GF-D8 (cell line): ENCODE results near the gene PSMA3.
A peak's percentile ranks its signal among the peaks of the same experiment; 100 is the strongest.

Source experiments
- DNase-seq: peaks from one replicate; lab custom pipeline; 2025; lab: John Stamatoyannopoulos, UW

PSMA3 gene

DNA sequence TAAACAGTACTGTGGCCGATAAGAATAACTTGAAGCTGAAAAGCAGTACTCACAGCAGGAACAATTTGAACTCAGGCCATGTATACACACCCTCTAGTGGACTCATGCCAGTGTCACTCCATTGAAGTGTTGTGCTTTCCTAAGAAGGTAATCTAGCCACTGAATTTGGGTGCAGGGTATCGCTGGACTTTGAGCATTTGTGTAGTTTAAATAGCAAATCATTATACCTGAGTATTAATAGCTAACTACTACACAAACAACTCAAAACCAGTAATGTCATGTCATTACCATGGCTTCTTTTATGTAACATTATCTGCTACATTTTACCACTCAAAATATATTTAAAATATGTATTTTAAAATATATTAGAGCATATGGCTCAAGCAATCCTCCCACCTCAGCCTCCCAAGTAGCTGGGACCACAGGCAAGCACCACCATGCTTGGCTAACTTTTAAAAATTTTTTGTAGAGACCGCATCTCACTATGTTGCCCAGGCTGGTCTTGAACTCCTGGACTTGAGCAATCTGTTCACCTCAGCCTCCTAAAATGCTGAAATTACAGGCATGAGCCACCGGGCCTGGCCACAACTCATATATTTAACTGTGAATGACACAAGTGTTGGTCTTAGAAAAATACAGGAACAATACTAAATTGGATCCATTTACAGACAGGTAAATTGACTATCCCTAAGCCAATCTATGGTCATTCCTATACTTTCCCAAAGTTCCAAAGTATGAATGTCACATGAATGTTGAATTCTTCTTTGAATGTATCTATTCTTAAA, 28.1 kb downstream of the PSMA3 start:
- no peak for DNase-seq

DNA sequence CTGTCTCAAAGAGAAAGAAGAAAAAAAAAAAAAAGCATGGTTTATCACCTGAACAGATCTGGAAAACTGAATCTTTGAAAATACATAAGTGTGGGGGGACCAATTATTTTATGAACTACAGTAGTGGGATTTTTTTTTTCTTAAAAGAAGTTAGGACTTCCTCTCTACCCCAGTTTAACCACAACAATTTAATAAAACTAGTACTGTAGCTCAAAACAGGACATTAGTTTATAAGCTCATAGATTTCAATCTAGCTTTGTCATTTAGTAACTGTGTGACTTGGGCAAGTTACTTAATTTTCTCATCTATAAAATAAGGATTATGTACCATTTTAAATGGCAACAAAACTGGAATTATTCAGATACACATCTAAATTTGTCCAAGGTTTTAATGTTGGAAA, 30.2 kb downstream of the PSMA3 start:
- no peak for DNase-seq

DNA sequence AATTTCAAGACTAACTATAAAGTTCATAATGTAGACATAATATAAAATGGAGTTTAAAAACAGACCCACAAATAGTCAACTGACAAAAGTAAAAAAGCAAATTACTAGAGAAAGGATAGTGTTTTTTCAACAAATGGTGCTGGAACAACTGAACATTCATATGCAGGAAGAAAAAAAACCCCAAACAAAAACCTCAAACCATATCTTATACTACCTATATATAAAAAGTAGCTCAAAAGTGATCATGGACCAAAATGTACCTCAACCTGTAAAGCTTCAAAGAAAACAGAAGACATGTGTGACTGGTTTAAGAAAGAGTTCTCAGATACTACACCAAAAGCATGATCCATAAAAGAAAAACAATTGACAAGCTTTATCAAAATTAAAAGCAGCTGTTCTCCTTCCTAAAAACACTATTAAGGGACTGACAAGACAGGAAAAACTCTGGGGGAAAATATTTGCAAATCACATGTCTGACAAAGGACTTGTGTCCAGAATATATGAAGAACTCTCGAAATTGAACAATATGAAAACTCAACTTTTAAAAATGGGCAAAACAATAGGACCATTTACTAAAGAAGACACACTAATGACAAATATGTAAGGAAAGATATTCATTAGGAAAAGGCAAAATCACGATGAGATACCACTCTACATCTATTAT, 31.0 kb downstream of the PSMA3 start:
- no peak for DNase-seq

DNA sequence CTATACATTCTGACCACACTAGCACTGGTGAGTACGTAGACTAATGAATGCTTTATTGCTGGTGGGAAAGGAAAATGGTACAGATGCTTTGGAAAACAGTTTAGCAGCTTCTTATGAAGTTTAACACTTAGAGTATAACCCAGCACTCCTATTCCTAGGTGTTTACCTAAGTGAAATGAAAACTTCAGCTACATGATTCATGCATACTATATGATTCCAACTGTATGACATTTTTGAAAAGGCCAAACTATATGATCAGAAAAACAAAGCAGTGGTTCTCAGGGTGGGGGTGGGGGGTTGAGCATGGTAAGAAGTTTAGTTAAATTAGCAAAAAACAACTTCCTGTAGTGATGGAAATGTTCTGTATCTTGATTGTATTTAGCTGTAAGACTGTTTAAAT, 31.6 kb downstream of the PSMA3 start:
- DNase-seq = no peak

DNA sequence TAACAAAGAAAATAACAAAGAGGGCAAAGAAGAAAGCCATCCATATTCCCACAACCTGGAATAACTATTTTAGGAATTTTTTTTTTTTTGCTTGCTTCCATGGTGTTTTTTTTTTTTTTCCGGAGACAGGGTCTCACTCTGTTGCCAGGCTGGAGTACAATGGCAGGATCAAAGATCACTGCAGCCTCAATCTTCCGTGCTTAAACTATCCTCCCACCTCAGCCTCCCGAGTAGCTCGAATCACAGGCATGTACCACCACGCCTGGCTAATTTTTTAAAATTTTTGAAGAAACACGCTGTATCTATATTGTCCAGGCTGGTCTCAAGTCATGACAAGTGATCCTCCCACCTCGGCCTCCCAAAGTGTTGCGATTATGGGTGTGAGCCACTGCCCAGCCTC, 33.5 kb downstream of the PSMA3 start:
- no peak for DNase-seq

DNA sequence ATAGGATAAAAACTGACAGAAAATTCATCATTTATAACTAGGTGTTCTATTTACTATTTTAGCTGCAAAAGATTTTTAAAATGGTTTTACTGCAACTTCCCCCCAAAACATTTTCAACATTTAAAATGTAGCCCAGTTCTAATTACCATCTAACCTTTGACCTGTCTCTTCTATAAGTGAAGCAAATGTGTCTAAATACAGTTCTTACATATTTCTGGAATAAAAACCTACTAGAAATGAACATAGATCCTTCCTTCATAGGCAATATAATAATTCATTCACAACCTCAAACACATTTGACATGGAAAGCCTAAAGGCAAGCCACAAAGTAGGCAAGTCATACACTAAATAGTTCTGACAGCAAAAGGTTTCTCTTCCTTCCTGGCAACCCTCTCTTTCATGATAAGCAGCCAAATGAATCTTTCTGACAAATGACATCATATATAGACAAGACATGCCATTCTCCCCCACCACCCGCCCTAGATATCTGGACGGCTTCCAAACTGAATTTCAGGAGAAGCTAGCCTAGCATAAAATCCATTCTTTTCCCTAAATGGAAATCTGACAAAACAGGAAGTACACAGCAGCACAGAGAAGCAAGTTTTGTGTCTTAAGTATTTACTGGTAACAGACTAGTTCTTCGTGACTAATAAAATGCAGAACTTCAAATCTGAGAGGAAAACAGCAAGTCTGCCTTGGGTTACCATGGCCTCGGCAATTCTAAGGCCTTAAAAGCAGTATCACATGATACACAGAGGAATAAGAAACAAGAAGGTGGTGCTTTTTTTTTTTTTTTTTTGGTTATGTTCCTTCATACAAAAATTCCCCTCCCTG, 36.5 kb downstream of the PSMA3 start:
- DNase-seq = no peak

DNA sequence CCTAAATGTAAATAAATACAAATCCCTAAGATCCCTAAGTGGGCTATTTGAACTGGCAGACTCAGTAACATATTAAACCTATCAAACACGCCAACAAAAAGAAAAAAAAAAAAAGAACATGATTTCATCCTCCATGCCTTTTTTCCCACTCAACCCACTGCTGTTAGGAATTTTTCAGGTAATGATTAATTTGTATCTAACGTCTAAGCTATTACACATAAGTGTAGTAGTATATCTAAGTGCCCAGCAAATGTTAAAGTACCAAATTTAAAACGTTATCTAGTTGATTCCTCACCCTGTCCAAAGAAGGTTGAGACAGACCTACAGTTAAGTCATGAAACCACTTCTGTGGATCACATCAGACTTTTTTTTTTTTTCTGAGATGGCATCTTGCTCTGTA, 37.3 kb downstream of the PSMA3 start:
- DNase-seq = no peak

DNA sequence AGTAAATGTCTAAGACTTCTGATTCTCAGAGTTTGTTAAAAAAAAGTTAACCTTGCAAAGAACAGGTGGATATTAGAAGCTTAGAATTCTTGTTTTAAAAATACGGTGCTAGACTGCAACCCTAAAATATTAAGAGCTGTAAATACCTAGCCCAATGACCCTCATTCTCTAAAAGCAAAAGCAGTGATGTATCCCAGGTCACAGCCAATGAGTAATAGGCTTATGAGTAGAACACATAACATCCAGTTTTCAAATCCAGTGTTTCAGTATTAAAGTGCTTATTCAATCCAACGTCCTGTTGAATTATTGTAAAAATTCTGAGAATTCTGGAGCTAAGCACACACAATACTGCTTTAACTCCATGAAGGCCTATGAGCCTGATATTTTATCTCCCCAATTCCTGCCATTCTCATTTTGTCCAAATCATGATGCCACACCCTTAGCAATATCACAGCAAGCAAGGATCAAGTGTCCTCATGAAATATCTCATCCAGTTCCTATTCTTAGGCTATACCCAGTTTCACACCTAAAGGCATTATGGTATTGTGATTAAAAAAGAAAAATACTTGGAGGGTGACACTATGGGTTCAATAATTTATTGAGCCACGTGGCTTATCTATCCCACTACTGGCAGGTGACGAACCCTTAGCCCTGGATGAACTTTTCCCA, 38.4 kb downstream of the PSMA3 start:
- no peak for DNase-seq

DNA sequence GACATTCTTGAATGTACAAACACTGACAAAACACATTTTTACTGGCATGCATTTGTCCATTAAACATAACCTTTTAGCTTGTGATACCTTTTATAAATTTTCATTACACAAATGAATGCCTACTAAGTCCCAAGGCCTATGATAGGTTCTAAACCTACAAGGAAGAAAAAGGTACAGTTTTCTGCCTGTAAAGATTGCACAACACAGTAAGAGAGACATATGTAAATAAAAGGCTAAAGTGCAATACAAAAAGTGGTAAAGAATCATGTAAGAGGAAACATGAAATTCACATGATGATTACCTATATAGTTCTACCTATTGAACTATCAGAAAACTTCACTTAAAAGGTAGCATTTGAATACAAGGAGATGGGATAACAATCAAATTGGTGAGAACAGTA, 39.1 kb downstream of the PSMA3 start:
- DNase-seq = no peak

DNA sequence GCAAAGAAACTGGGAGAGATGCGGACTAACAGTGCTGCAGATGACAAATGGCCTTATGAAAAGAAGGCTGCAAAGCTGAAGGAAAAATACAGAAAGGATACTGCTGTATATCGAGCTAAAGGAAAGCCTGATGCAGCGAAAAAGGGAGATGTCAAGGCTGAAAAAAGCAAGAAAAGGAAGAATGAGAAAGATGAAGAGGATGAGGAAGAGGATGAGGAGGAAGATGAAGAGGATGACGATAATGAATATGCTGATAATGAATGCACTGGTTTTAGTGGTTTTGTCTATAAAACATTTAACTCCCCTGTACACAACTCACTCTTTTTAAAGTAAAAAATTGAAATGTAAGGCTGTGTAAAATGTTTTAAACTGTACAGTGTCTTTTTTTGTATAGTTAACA, 40.5 kb downstream of the PSMA3 start:
- no peak for DNase-seq

DNA sequence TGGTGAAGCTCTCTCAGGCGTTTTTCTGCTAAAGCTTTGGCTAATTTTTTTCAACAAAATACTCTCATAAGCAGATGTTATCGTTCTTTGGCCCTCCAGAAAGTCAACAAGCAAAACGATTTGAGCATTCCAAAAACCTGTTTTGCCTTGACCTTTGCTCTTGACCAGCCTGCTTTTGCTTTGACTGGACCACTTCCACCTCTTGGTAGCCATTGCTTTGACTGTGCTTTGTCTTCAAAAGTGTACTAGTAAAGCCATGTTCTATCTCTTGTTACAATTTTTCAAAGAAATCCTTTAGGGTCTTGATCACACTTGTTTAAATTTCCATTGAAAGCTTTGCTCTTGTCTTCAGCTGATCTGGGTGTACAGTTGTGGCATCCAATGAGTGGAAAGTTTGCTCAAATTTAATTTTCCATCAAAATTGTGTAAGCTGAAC, 43.0 kb downstream of the PSMA3 start:
- DNase-seq = no peak

DNA sequence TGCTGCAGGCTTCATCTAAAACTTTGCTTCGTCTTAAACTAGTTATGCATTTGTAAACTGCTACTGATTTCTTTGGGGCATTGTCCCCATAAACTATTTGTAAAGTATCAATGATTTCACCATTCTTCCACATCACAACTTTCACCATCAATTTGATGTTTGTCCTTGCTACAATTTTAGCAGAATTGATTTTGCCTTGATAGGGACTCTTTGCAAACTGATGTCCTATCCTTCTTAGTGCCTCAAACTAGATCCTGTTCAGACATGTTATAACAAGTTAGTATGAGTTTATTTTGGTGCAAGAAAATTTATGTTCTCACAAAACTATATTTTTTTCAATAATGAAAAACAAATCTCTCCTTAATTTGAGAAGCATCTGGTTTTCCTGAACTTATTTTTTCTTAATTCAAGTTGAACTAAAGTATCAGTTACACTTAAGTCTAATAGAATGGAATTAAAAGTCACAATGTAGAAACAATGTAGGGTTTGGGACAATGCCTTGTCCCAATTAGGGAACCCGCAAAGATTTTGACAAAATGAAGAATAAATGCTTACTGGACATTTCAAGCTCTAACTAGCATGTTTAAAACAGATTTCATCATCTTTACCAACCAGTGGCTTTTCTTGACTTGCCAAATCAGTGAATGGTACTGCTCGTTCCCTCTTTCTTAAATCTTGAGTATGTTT, 43.6 kb downstream of the PSMA3 start:
- DNase-seq = no peak

DNA sequence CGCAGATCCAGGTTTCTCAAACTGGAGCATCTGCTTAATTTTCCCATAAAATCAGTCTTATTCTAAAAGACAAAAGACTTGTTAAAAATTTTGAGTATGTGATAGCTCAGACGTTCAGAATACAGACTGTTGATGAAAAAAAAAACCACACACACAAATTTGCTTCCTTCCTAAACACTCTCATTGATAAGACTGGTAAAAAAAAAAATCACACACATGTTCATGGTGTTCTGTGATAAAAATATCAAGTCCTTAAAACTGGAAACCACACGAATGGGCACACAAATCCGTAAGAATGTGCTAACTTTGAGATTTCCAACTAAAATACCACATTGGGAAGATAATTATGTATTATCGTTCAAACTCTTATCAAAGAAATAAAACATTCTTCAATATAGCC, 47.0 kb downstream of the PSMA3 start:
- no peak for DNase-seq

DNA sequence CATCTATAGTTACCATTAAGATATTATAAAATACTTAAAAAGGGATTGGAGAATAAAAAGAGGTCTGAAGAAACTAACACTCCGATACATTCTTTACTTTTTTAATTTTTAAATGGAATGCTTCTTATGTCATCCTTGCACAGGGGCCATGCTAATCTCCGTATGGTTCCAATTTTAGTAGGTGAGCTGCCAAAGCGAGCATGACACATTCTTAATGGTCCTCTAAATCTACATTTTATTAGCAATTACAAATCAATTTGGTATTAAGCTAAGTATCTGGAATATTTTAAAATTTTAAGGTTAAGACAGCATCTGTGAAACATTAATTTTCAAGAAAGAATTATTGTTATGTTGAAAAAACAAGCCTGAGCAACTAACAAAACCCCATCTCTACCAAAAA, 47.5 kb downstream of the PSMA3 start:
- DNase-seq = no peak

DNA sequence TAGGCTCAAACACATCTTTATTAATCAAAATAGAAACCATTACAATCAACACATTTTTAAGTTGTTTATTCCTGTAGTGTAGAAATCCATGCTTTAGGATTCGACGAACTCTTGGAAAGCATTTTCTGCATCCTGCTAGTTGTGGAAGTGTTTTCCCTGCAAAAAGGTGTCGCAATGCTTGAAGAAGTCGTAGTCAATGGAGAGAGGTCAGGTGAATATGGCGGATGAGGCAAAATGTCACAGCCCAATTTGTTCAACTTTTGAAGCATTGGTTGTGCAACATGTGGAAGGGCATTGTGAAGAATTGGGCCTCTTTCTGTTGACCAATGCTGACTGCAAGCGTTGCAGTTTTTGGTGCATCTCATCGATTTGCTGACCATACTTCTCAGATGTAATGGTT, 49.6 kb downstream of the PSMA3 start:
- no peak for DNase-seq

DNA sequence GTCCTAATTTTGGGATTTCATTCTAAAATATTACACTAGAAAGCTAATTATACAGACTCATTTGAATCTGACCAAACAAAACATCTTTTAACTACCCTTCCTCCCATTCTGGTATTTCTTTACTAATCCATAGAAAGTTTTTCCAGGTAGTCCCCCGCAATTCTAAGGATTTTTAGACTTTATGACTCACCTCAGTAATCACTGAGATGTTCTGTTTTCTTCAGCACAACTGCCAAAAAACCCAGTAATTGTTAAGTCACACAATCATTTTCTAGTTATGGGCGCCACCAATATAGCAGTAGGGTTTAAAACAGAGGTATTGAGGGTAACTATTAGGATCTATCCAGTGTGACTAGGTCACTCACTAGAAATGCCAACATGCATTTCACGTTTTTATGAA, 52.1 kb downstream of the PSMA3 start:
- no peak for DNase-seq

DNA sequence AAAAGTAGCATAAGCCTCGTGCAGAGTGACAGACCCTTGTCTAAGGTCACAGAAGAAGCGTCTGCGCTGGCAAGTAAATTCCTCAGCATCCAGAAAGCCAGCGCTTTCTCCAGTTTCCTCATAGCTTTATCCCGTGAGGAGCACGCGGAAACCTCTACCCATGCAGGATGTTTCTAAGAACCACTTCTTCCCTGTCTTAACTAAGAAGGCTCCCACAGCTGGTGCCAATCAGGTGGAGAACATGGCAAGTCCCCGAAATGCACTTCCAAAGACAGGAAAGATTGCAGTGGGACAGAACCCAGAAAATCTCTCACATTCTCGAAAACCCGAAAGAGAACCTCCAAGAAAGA, 52.7 kb downstream of the PSMA3 start:
- DNase-seq = no peak

DNA sequence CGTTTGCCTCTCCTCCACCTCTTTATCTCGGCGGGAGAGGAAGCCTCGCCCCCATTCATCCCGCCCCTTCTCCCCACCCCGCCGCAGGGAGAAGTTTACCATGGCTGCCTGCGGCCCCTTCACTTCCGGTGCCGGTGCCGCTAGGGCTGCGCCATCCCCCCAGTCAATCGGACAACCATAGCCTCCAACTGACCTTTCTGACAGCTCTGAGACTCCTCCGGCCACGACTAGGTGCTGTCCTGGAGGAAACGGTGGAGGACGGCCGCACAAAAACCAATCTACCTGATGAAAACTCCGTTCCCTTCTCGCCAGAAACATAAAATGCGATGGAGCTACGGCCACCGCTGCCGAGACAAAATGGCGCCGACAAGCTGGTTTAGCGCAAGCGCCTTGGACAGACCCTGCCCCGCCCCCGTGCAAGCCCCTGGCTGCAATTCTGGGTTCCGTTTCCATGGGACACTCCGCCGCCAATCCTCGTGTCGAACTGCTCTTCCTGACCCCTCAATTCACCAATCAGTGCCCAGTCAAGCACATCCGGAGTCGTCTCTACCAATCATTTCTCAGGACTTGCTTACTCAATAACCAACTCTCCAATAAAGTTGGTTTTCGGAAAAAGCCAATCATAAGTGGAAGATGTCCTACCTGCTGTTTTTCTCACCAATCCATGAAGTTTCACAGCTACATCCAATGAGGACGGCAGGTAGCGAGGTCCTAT, 53.3 kb downstream of the PSMA3 start:
- peak; percentile 100 for DNase-seq

DNA sequence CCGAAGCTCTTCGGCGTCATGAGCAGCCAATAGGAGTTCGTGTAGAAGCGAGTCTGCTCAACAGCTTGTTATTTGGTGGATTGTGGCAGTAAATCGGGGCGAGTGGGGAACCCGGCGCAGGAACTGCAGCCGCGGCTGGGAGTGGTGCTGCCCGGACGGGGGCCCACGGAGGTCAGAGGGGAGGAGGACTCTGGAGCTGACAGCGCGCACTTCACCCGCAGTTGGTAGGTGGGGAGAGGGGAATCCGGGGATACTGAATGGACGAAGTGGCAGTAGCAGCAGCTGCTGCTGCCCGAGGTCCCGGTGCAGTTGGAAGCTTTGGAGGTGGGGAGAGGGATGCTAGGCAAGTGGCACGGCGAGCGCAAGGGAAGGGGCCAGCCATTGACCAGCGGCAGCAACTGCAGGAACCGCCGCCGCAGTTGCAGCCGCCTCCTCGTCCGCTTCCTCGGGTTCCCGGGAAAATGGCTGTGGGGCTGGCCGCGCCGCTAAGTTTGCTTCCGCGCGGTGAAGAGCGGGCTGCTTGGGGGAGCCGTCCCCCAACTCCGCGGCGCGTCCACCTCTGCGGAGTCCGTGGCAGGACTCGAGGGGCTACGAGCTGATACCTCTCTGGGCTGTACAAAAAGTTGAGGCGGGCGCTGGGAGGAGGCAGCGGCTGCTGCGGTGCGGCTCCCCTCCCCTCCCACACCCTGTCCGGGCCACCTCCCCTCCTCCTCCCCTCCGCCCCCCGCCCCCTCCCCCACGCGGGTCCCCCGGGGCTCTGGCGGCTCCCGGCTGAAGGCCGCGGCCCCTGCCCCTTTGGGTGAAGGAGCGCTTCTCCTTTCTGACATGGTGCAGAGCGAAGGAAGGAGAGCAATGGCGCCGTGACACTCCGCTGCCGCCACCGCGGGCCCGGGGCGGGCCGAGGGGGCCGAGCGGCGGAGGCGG, 54.1 kb downstream of the PSMA3 start, which contains the start of gene ARID4A:
Gene ARID4A (plus strand): TSS at position 79 of the 924 bp plus-strand sequence. CDS start 1,300 bp downstream, outside the sequence.
- no peak for DNase-seq
